KOPT-K1 (cell line): ENCODE results near the gene SPTBN1.

Experiments used
- H3K27ac ChIP-seq: fragments of 200-600 bp; sonication (generic); 2 replicates; pipeline ENCODE4 v1.5.1; 2016; ENCODE audit warnings: antibody characterized with exemption, mild to moderate bottlenecking, low read depth, low read length; ENCODE audit not compliant: poor library complexity, severe bottlenecking
- H3K36me3 ChIP-seq: fragments of 200-600 bp; sonication (generic); 2 replicates; pipeline ENCODE4 v1.5.1; 2017; ENCODE audit warnings: antibody characterized with exemption, mild to moderate bottlenecking, low read length, moderate library complexity; ENCODE audit not compliant: insufficient read depth
- H3K9me3 ChIP-seq: fragments of 200-600 bp; sonication (generic); 2 replicates; pipeline ENCODE4 v1.5.1; 2017; ENCODE audit warnings: antibody characterized with exemption, low read length, mild to moderate bottlenecking; ENCODE audit not compliant: insufficient read depth, poor library complexity, severe bottlenecking

The SPTBN1 gene

GRCh38 chr2:54667266-54667639 is 211.1 kb downstream of the SPTBN1 start:
- H3K36me3 ChIP-seq, result peaks cover 94% of the 10 kb centered on the region
- no peak overlapping the region for H3K27ac ChIP-seq
- H3K9me3 ChIP-seq, result no peaks in the 10 kb centered on the region

GRCh38 chr2:54667726-54668650 is 211.9 kb downstream of the SPTBN1 start:
- Histone ChIP-seq H3K27ac (no peak overlapping the region), H3K36me3 (peaks cover 87% of the 10 kb centered on the region), H3K9me3 (no peaks in the 10 kb centered on the region)

GRCh38 chr2:54668711-54669110 is 212.6 kb downstream of the SPTBN1 start:
- Histone ChIP-seq H3K36me3 (peaks cover 80% of the 10 kb centered on the region), H3K27ac (no peak overlapping the region), H3K9me3 (no peaks in the 10 kb centered on the region)

GRCh38 chr2:54669677-54670484 is 213.8 kb downstream of the SPTBN1 start:
- H3K36me3 ChIP-seq, result peaks cover 68% of the 10 kb centered on the region
- H3K27ac ChIP-seq, result no peak overlapping the region
- no peaks in the 10 kb centered on the region for H3K9me3 ChIP-seq

GRCh38 chr2:54670485-54671009 is 214.4 kb downstream of the SPTBN1 start:
- Histone ChIP-seq H3K36me3 (peaks cover 61% of the 10 kb centered on the region), H3K27ac (no peak overlapping the region)

GRCh38 chr2:54671010-54671409 is 214.9 kb downstream of the SPTBN1 start:
- H3K27ac ChIP-seq, result no peak overlapping the region
- H3K9me3 ChIP-seq, result no peaks in the 10 kb centered on the region
- peaks cover 57% of the 10 kb centered on the region for H3K36me3 ChIP-seq

More at GRCh38 chr2:54670485-54671009, 214.4 kb downstream of the SPTBN1 start:
- H3K9me3 ChIP-seq, result no peaks in the 10 kb centered on the region

- Histone ChIP-seq H3K9me3 (no peaks in the 10 kb centered on the region), H3K36me3 (peaks cover 46% of the 10 kb centered on the region), H3K27ac (no peak overlapping the region)
These were observed 215.9 kb downstream of the SPTBN1 start for GRCh38 chr2:54671875-54672589.

- no peaks in the 10 kb centered on the region for H3K9me3 ChIP-seq
- peaks cover 38% of the 10 kb centered on the region for H3K36me3 ChIP-seq
- no peak overlapping the region for H3K27ac ChIP-seq
These were observed 216.7 kb downstream of the SPTBN1 start for GRCh38 chr2:54672590-54673456.

- Histone ChIP-seq H3K36me3 (peaks cover 31% of the 10 kb centered on the region), H3K27ac (no peak overlapping the region), H3K9me3 (no peaks in the 10 kb centered on the region)
These were observed 217.4 kb downstream of the SPTBN1 start for GRCh38 chr2:54673501-54673998.

- H3K36me3 ChIP-seq, result peaks cover 14% of the 10 kb centered on the region
- no peaks in the 10 kb centered on the region for H3K9me3 ChIP-seq
- H3K27ac ChIP-seq, result no peak overlapping the region
These were observed 219.2 kb downstream of the SPTBN1 start for GRCh38 chr2:54675281-54675680.

GRCh38 chr2:54675738-54676137 is 219.6 kb downstream of the SPTBN1 start:
- Histone ChIP-seq H3K36me3 (peaks cover 9% of the 10 kb centered on the region), H3K27ac (no peak overlapping the region), H3K9me3 (no peaks in the 10 kb centered on the region)

GRCh38 chr2:54676656-54677055 is 220.5 kb downstream of the SPTBN1 start:
- H3K9me3 ChIP-seq, result no peaks in the 10 kb centered on the region
- no peak overlapping the region for H3K27ac ChIP-seq
- H3K36me3 ChIP-seq, result peaks cover under 1% of the 10 kb centered on the region; the same call in 1 of the 2 replicates

- no peak overlapping the region for H3K27ac ChIP-seq
These were observed 221.5 kb downstream of the SPTBN1 start for GRCh38 chr2:54677476-54678265.

More at GRCh38 chr2:54677476-54678265, 221.5 kb downstream of the SPTBN1 start:
- H3K36me3 ChIP-seq, result no peaks in the 10 kb centered on the region
- H3K9me3 ChIP-seq, result no peaks in the 10 kb centered on the region
